Endometrial microvascular endothelial cells (primary cell): Measurements from ENCODE around the gene PRELID2. TPM values are rescaled to one million over a fixed set of nuclear protein-coding genes. Genes with fewer than 3 reads are reported as not detected.
"Not testable (repeated sequence)": the region's sequence is repeated elsewhere in the genome, so short reads cannot be mapped to it uniquely, and the experiment has no call there.

ENCODE experiments used
- in situ Hi-C: cut with HindIII; loops from 2 replicates; pipeline ENCODE4 v1.10.0; 2017; ENCODE audit warnings: low sequenced_read_pairs, low pct_unique_long_range_greater_than_20kb; ENCODE audit errors: inconsistent ontology term
- total RNA-seq: library from RNA; depleted of rRNA; stranded (reverse); fragments of >200 nt; gene quantifications from one replicate; pipeline ENCODE4 v1.2.3, GENCODE V29; 2015; ENCODE audit errors: inconsistent ontology term

The PRELID2 gene
- total RNA-seq, 1 donor from 2014 or later = 3.7 TPM

DNA sequence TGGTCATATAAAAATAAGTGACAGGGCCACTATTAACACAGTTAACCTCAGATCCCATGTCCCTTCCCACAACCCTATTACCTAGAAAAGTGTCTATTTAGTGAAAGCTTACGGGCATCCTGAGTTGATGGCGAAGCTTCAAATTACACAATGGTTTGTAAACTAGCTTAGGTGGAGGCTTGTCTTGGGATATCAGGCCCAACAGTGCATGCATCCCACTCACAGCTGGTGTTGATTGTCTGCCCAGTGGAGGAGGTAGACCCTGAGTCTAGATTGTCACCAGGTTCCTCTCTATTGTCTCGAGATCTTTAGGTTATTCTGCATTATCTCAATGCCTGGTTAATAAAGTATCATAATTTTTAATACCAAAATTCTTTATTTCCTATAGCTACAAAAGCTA is 30.4 kb downstream of the PRELID2 start:
- in situ Hi-C loops = no loop called here

DNA sequence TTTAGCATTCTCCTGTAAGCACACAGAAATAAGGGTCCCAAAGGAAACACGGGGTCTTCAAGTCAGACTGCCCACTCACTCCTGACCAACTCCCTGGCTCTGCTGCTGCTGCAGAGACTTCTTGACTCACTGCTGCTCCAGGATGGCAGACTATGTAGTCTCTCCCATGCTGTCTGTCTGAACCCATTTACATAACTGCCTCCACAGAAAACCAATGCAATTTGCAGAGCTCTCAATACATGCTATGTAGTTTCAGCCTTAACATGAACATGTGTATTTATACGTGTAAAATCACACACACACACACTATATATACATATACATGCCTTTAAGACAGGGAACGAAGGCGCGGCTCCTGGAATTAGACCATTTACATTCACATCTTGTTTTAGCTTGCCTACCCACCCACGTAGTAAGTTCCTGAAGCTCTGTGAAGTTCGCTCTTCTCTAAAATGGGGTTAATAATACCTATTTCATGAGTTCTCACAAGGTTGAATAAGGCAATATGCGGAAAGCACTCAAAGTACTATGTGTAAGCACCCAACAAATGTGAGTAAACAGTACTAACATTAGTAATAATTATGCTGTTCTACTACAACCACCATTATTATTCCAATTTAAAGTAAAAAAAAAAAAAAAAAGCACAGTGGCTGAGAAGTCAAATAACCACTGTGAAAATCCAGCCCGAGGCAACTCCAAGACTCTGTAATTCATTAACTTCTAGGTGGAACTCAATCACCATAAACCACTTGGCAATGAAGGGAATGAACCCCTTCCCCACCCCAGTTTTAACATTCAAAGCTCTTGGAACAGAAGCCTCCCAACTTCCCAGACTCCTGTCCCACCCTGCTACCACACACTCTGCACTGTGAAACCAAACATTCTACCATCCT is 31.8 kb downstream of the PRELID2 start:
- in situ Hi-C loops = no loop called here

DNA sequence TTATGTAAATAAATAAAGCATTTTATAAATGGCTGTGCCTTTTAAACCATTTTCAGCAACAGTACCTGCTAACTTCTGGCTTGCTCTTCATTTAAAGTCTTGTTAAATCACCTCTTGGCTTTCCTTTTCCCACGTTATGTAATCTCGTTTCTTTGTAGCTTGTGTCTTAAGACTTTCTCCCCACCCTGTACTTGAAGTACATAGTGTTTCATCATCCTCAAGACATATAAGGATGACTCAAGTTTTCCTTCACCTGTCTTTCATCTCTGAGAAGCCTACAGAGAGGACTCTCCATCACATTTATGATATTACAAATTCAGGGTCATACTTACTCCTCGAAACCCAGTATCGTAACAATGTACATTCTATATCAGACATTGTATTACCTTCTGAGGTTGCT is 33.9 kb downstream of the PRELID2 start:
- in situ Hi-C loops = no loop called here

DNA sequence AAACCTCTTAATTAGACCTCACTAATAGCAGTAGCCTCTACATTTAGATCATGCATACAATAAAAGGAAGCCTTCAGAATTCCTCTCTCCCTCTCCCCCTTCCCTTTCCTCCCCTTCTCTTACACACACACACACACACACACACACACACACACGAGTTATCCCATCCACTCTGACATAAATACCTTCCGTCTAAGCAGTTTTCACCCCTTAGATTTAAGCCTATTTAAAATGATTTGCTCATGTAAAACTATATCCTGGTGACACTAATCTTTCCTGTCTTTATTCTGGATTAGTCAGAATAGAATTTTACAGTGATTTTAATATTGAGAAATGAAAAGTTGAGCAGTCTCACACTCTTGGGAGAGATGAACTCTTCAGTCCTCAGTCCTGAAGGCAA is 35.0 kb downstream of the PRELID2 start:
- in situ Hi-C loops = no loop called here

DNA sequence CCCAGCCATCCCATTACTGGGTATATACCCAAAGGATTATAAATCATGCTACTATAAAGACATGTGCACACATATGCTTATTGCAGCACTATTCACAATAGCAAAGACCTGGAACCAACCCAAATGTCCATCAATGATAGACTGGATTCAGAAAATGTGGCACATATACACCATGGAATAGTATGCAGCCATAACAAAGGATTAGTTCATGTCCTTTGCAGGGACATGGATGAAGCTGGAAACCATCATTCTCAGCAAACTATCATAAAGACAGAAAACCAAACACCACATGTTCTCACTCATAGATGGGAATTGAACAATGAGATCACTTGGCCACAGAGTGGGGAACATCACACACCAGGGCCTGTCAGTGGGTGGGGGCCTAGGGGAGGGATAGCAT is 36.6 kb downstream of the PRELID2 start:
- in situ Hi-C loops = not testable (repeated sequence)

- in situ Hi-C loops = no loop called here
Measured at GRCh38 chr5:145797336-145797735, 37.8 kb downstream of the PRELID2 start.

- in situ Hi-C loops = no loop called here
Measured at GRCh38 chr5:145796318-145796717, 38.8 kb downstream of the PRELID2 start.

DNA sequence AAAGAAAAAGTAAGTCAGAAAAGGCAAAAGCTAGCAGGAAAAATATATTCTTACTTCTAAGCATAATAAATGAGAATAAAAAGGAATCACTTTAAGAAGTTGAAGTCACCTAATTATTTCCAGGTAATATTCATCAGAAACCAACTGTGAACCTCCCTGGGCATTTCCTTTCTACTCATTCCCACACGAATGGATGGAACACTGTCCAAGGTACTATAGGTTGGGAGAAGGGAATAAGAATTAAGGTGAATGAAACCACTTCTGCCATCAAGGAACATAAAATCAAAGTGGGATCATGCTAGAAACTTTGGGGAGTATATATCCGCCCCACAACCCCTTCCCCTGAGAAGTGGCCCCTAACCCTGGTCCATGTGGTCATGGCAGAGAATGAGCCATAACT is 41.6 kb downstream of the PRELID2 start:
- in situ Hi-C loops = no loop called here

GRCh38 chr5:145792840-145793239 is 42.3 kb downstream of the PRELID2 start:
- in situ Hi-C loops = no loop called here

GRCh38 chr5:145791866-145792265 is 43.3 kb downstream of the PRELID2 start:
- in situ Hi-C loops = no loop called here

DNA sequence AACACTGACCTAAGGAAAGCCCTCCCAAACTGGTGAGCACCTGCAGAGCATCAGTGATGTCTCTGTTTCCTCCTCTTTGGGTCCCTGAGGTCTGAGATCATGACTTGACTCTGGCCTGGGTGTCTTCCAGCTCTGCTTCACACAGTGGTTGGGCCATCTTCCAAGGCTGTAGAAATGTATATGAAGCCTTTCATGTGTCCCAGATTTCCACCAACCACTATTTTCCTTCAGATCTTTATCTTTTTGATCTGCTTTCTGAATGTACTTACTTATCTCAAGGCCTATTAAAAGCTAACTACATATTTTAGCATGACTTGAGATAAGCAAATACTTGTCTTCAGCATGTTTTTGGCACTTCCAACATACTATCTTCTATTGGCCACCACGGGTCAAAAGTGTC is 47.1 kb downstream of the PRELID2 start:
- in situ Hi-C loops = no loop called here

- in situ Hi-C loops = no loop called here
Measured at GRCh38 chr5:145787507-145787906, 47.6 kb downstream of the PRELID2 start.

GRCh38 chr5:145787001-145787400 is 48.1 kb downstream of the PRELID2 start:
- in situ Hi-C loops = no loop called here

- in situ Hi-C loops = no loop called here
Measured at GRCh38 chr5:145780982-145781381, 54.2 kb downstream of the PRELID2 start.

DNA sequence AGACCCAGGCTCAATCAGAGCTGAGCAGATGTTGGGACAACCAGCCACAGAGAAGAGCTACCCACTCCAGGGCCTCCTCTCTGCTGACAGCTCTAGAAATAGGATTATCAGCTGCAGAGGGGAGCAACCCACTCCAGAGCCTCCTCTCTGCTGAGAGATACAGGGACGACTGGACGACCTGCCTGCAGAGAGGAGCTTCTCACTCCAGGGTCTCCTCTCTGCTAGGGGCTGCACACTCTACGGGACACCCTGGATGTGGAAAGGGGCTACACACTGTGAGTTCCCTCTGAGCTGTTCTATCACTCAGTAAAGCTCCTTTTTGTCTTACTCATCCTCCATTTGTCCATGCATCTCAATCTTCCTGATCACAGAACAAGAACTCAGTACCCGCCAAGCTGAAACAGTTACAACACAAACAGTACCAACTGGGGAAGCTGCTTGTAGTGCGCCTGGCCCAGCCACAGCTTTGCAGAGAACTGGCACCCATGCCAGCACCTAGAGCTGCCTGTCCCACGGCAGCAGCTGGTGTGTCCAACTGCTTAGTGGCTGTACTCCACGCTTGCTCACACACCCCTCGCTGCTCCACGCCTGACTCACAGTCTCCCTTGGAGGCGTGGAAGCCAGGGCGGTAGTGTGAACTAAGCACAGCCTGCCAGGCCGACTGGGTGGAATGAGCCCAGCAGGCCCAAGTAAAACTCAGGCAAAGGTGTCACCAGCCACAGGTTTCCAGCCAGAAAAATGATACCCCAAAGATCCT is 56.8 kb downstream of the PRELID2 start:
- in situ Hi-C loops = no loop called here

- in situ Hi-C loops = no loop called here
Measured at GRCh38 chr5:145777445-145778063, 57.6 kb downstream of the PRELID2 start.

- in situ Hi-C loops = no loop called here
Measured at GRCh38 chr5:145776886-145777285, 58.3 kb downstream of the PRELID2 start.

- in situ Hi-C loops = no loop called here
Measured at GRCh38 chr5:145775893-145776444, 59.2 kb downstream of the PRELID2 start.

GRCh38 chr5:145775411-145775810 is 59.7 kb downstream of the PRELID2 start:
- in situ Hi-C loops = no loop called here
